Urothelium cell line (cell line): ENCODE results near the gene ARPIN.

ENCODE experiments used
- DNase-seq: peaks from one replicate; pipeline ENCODE4 v3.0.0; 2011; ENCODE audit warnings: low spot score, mixed read lengths
- FAIRE-seq: peaks from 2 replicates; lab custom pipeline; 2011; peaks lifted over from hg19 to GRCh38; lab: Jason Lieb, UNC

The ARPIN gene

GRCh38 chr15:89847101-89847500, 65.7 kb downstream of the ARPIN start:
- DNase-seq (no peak), FAIRE-seq (no peak)

- no peak for FAIRE-seq
- DNase-seq, result peak; percentile 85
These were observed 67.4 kb downstream of the ARPIN start for GRCh38 chr15:89845305-89845893.
